Measurements from ENCODE around the gene SCN2A.

GRCh38 chr2:165432234-165432966 lies 193.2 kb downstream of the SCN2A start:
- TF ChIP-seq GATA2 (IDR thresholded peaks at IDR 0.05; ENCODE audit: low read depth, low read length) (no peak), GATA3 (IDR thresholded peaks at IDR 0.05; ENCODE audit: low read depth, low read length) (0 out of 2 replicates have a peak, but pooled peaks have one; percentile 13)

Data from SH-SY5Y (cell line).